ENCODE data around the gene ZYX.

GRCh38 chr7:143431109-143431508 is 50.0 kb downstream of the ZYX start:
- TF ChIP-seq CTCF (IDR thresholded peaks at IDR 0.05) (no peak), EZH2 (IDR thresholded peaks at IDR 0.05; ENCODE audit: borderline replicate concordance, insufficient read depth, low read depth, low read length, poor library complexity, severe bottlenecking) (no peak)
